DOHH2 (cell line): ENCODE results near the gene NMB.
"Not testable (repeated sequence)": the region's sequence is repeated elsewhere in the genome, so short reads cannot be mapped to it uniquely, and the experiment has no call there.

Source experiments
- H3F3A ChIP-seq: fragments of 200-600 bp; sonication (generic), shearing (Covaris generic); 2 replicates; pipeline ENCODE4 v1.6.0; 2016; ENCODE audit warnings: antibody characterized with exemption, mild to moderate bottlenecking; ENCODE audit not compliant: control insufficient read depth, insufficient read depth
- H3K27ac ChIP-seq: fragments of 200-600 bp; sonication (generic); 2 replicates; pipeline ENCODE4 v1.5.1; 2014; ENCODE audit warnings: low read depth, mild to moderate bottlenecking, low read length, moderate library complexity
- H3K27me3 ChIP-seq: fragments of 200-600 bp; sonication (generic); 2 replicates; pipeline ENCODE4 v1.6.1; 2014; ENCODE audit warnings: mild to moderate bottlenecking, low read length, mixed read lengths; ENCODE audit not compliant: control insufficient read depth
- H3K36me3 ChIP-seq: fragments of 200-600 bp; sonication (generic); 2 replicates; pipeline ENCODE4 v1.6.1; 2014; ENCODE audit warnings: mild to moderate bottlenecking, low read length, moderate library complexity, mixed read lengths; ENCODE audit not compliant: control insufficient read depth
- H3K4me1 ChIP-seq: fragments of 200-600 bp; sonication (generic); 2 replicates; pipeline ENCODE4 v1.6.1; 2014; ENCODE audit warnings: mild to moderate bottlenecking, low read length, mixed read lengths; ENCODE audit not compliant: control insufficient read depth
- H3K4me2 ChIP-seq: fragments of 200-600 bp; sonication (generic); 2 replicates; pipeline ENCODE4 v1.6.0; 2014; ENCODE audit warnings: mild to moderate bottlenecking, low read length, moderate library complexity
- H3K4me3 ChIP-seq: fragments of 200-600 bp; sonication (generic); 2 replicates; pipeline ENCODE4 v1.5.1; 2014; ENCODE audit warnings: mild to moderate bottlenecking, low read length, mixed read lengths
- H3K79me2 ChIP-seq: fragments of 200-600 bp; sonication (generic); 2 replicates; pipeline ENCODE4 v1.6.1; 2014; ENCODE audit warnings: mild to moderate bottlenecking, low read length, mixed read lengths; ENCODE audit not compliant: control insufficient read depth
- H3K9me2 ChIP-seq: fragments of 200-600 bp; sonication (generic); replicated peaks from 2 replicates; pipeline ENCODE4 v1.6.1; 2014; ENCODE audit warnings: mild to moderate bottlenecking, low read length, mixed read lengths; ENCODE audit not compliant: control insufficient read depth
- H3K9me3 ChIP-seq: fragments of 200-600 bp; sonication (generic); 2 replicates; pipeline ENCODE4 v1.6.1; 2014; ENCODE audit warnings: antibody characterized with exemption, low read length, mixed read lengths; ENCODE audit not compliant: control insufficient read depth, insufficient read depth
- H4K20me1 ChIP-seq: fragments of 200-600 bp; sonication (generic); 2 replicates; pipeline ENCODE4 v1.6.0; 2014; ENCODE audit warnings: low read depth, mild to moderate bottlenecking, antibody characterized with exemption, low read length, moderate library complexity; ENCODE audit not compliant: control insufficient read depth, insufficient read depth
- EZH2phosphoT487 ChIP-seq: fragments of 200-600 bp; sonication (generic); IDR thresholded peaks from 2 replicates; pipeline ENCODE4 v1.6.1; 2017; ENCODE audit warnings: borderline replicate concordance, mild to moderate bottlenecking, antibody characterized with exemption, low read length, moderate library complexity, mixed read lengths
- TF ChIP-seq, protein P1 (sequence below): fragments of 200-600 bp; sonication (generic); IDR thresholded peaks from one replicate; pipeline ENCODE4 v1.5.1; 2014; ENCODE audit warnings: antibody characterized with exemption, mild to moderate bottlenecking, low read depth, low read length; ENCODE audit not compliant: poor library complexity, severe bottlenecking

NMB gene

DNA sequence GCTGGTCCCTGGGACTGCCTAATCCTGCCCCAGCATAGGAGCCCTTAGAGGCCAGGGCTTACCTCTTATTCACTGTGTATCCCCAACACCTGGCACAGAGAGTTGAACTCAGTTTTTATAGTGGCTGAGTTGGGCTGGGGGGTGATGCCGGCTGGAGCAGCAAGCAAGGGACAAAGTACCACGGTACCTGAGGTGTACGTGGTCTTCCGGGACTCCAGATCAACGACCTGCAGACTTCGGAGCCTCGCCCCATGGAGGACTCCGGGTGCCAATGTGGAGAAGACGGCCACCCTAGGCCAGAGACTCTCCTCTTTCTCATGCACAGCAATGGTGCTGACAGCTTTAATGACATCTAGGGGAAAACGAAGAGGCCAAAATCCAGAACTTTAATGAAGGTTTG lies 12.0 kb downstream of the NMB start:
- Histone ChIP-seq H3K4me1 (peaks cover 9% of the 10 kb centered on the region), H3K79me2 (no peaks in the 10 kb centered on the region), H3K36me3 (peaks cover 89% of the 10 kb centered on the region), H3F3A (peaks cover 2% of the 10 kb centered on the region), H3K9me3 (no peaks in the 10 kb centered on the region), H4K20me1 (no peaks in the 10 kb centered on the region), H3K4me3 (no peak overlapping the region), H3K27ac (no peak overlapping the region), H3K4me2 (no peak overlapping the region), H3K9me2 (no peaks in the 10 kb centered on the region), H3K27me3 (no peaks in the 10 kb centered on the region)
- TF ChIP-seq, protein P1, sequence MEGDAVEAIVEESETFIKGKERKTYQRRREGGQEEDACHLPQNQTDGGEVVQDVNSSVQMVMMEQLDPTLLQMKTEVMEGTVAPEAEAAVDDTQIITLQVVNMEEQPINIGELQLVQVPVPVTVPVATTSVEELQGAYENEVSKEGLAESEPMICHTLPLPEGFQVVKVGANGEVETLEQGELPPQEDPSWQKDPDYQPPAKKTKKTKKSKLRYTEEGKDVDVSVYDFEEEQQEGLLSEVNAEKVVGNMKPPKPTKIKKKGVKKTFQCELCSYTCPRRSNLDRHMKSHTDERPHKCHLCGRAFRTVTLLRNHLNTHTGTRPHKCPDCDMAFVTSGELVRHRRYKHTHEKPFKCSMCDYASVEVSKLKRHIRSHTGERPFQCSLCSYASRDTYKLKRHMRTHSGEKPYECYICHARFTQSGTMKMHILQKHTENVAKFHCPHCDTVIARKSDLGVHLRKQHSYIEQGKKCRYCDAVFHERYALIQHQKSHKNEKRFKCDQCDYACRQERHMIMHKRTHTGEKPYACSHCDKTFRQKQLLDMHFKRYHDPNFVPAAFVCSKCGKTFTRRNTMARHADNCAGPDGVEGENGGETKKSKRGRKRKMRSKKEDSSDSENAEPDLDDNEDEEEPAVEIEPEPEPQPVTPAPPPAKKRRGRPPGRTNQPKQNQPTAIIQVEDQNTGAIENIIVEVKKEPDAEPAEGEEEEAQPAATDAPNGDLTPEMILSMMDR, result no peak
- no peak for TF ChIP-seq EZH2phosphoT487

- Histone ChIP-seq H3K9me3 (no peaks in the 10 kb centered on the region), H3K4me3 (no peak overlapping the region), H3K27ac (no peak overlapping the region), H4K20me1 (no peaks in the 10 kb centered on the region), H3K36me3 (peaks cover 88% of the 10 kb centered on the region), H3K79me2 (no peaks in the 10 kb centered on the region), H3K27me3 (no peaks in the 10 kb centered on the region), H3F3A (peaks cover 5% of the 10 kb centered on the region), H3K4me2 (no peak overlapping the region), H3K4me1 (peaks cover 9% of the 10 kb centered on the region), H3K9me2 (no peaks in the 10 kb centered on the region)
- TF ChIP-seq EZH2phosphoT487, result no peak
- TF ChIP-seq, protein P1, result no peak
Measured at GRCh38 chr15:84645496-84645895, 12.5 kb downstream of the NMB start.

GRCh38 chr15:84643838-84644237 lies 14.2 kb downstream of the NMB start:
- Histone ChIP-seq H3K79me2 (no peaks in the 10 kb centered on the region), H3K27me3 (no peaks in the 10 kb centered on the region), H3K36me3 (peaks cover 91% of the 10 kb centered on the region), H3K4me1 (peaks cover 9% of the 10 kb centered on the region), H3K27ac (no peak overlapping the region), H3K9me3 (no peaks in the 10 kb centered on the region), H3K9me2 (no peaks in the 10 kb centered on the region), H3K4me2 (no peak overlapping the region), H3K4me3 (no peak overlapping the region), H4K20me1 (no peaks in the 10 kb centered on the region), H3F3A (peaks cover 5% of the 10 kb centered on the region)
- TF ChIP-seq, protein P1, result no peak
- TF ChIP-seq EZH2phosphoT487, result no peak

DNA sequence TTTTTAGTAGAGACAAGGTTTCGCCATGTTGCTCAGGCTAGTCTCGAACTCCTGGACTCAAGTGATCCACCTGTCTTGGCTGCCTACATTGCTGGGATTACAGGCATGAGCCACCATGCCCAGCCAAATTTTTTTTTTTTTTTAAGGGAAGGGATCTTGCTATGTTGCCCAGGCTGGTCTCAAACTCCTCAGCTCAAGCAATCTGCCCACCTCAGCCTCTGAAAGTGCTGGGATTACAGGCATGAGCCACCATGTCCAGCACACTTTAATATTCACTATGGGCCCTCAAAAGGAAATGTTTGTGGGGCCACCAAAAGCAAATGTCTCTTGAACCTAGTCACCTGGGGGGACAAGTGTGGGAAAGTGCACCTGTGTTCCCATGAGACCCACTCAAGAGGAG lies 15.4 kb downstream of the NMB start:
- H3K9me3 ChIP-seq, H3K79me2 ChIP-seq, H3K27me3 ChIP-seq, H3K4me3 ChIP-seq, H3K4me2 ChIP-seq, H3F3A ChIP-seq, H3K4me1 ChIP-seq, H3K9me2 ChIP-seq, H4K20me1 ChIP-seq, H3K27ac ChIP-seq: not testable (repeated sequence)
- H3K36me3 ChIP-seq, result peaks cover 89% of the 10 kb centered on the region

DNA sequence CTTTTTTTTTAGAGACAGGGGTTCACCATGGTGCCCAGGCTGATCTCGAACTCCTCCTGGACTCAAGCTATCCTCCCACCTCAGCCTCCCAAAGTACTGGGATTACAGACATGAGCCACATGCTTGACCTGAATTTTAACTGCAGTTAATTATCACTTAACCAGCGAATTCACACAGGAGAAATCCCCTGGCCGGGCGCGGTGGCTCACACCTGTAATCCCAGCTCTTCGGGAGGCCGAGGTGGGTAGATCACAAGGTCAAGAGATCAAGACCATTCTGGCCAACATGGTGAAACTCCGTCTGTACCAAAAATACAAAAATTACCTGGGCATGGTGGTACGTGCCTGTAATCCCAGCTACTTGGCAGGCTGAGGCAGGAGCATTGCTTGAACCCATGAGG lies 16.1 kb downstream of the NMB start:
- not testable (repeated sequence) for H3K4me2 ChIP-seq, H3K4me3 ChIP-seq, H3K9me3 ChIP-seq, H3K9me2 ChIP-seq, H3K27me3 ChIP-seq, H3K27ac ChIP-seq, H4K20me1 ChIP-seq, H3F3A ChIP-seq, H3K79me2 ChIP-seq, H3K4me1 ChIP-seq
- peaks cover 82% of the 10 kb centered on the region for H3K36me3 ChIP-seq
